Stimulated activated CD8-positive, alpha-beta memory T cell treated with anti-CD3 and anti-CD28 coated beads, Interleukin-4, amount 100 ng/mL, for 1 hour (primary cell): Measurements from ENCODE around the gene CRTAC1.

Experiments used
- DNase-seq, 2 donors: peaks; one replicate each; pipeline ENCODE4 v3.0.0-alpha.2; 2020; ENCODE audit warnings: low read depth in 2 of 2, low spot score in 1 of 2

CRTAC1 gene

DNA sequence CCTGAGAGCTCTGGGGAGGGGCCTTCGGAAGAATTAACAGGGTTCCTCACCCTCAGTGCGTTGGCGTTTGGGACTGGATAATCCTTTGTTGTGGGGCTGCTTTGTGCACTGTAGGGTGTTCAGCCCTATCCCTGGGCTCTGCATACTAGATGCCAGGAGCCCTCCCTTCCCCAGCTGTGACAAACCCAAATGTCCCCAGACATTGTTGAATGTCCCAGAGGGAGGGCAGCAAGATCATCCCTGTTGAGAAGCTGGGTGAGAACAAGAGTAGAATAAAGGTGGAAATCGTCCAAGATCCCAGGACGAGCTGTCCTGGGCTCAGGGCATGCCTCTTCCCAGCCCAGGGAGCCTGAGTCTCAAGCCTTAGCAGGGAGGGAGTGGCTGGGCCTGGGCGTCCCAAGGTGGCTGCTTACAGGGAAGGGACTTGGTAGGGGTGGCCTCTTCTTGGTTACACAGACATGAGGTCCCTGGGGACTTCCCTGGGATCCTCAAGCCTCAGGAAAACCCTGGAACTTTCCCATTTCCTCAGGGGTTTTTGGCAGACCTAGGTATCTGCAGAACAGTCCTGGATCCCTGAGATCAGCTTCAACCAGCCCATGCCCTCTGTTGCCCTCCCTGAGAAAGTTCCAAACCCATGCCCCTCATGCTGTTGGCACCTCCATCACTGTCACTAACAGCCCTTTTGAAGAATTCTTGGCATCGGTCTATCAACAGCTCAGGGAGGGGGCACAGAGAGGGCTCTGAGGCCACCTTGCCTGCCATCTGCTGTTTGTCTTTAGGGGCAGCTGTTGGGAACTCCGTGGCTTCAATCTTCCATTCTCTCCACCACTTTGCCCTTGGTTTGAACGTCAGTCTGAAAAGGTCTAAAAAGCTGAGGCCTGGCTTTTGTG is 127.0 kb downstream of the CRTAC1 start:
- no peak for DNase-seq

DNA sequence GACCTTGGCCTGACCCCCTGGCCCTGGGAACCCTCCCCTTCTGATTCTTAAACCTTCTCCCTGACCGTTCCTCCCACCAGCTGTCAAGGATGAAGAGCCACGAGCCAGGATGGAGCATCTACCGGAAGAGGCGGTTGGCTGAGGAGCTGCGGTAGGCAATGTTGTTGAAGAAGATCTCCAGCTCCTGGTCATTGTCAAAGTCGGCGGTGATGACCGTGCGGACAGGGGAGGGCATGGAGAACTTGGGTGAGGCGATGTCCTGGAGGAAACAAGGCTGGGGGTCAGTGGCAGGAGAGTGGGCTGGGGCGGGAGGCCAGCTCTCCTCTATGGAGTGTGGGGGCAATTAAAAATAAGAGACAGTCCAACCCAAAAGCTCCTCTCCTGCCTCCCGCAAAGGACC is 129.0 kb downstream of the CRTAC1 start:
- DNase-seq = no peak

DNA sequence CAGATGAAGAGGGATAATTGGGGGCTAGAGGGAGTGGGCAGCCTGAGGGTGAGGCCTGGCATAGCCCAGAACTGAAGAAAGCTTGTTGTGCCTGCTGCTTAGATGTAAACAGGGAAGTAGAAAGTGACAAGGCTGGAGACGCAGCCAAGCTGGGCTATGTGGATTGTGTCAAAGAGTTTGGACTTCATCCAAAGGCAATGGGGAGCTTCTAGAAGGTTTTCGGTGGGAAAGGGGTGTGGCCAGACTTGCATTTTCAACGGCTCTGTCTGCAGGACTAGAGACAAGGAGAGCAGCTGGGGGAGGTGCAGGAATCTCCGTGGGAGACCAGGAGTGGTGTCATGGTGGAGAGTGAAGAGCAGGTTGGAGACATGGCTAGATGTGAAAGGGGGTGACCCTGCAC is 132.0 kb downstream of the CRTAC1 start:
- no peak for DNase-seq

DNA sequence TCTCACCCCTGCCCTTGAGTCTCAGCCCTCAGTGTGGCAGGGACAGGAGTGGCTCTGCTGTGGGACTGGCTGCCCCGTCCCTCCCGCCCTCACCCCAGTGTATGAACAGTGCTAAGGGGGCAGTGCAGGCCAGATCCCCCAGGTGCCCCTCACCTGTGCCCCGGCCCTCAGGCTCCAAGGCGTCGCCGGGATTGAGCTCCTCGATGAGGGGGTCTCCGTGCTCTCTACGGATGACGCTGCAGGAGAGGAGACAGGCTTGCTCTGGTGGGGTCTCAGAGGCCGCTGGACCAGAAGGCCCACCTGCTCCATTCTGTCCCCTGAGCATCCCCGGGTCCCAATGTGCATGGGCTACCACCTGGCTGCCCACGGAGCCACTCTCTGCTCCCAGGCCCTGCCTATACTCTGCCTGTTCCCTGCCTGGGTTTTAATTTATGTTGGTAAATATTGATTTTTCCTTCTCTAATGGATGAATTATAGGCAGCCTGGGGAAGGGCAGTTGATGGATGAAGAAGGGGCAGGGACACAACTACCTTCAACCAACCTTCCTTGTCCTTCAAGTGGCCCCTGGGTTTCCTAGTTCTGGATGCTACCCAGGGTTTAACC is 133.6 kb downstream of the CRTAC1 start:
- no peak for DNase-seq

DNA sequence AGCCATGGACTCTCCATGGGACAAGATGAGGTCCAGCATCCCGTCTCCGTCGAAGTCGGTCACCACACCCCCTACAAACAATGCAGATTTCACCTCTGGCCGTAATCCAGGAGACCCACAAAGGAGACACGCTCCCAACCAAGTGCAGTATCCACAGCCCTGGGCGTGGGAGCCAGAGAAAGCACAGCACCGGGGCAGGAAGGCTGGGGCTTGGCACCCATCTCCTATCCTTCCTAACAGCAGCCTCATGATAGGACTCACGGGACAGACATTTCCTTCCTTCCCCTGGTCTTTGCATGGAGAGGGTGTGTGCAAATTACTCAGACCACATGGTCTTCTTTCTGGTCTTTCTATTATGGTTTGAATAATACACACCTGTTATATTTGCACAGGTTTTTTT is 134.5 kb downstream of the CRTAC1 start:
- DNase-seq = no peak

DNA sequence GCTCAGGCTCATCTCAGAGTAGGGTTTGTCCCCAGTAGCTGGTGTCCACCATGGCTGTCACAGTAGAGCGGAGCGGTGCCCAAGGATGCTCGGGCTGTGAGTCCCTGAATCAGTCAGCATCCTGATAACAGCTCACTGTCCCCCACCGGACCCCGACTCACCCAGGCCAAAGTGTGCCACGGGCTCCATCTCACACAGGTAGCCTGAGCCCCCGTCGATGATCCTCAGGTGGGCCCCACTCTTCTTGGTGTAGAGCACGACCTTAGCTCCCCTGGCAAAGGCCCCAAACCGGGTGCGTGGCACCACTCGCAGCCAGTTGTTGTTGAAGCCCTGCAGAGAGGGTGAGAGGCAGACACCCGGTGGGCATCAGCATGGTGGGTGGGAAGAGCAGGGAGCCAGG is 135.3 kb downstream of the CRTAC1 start:
- DNase-seq = no peak

DNA sequence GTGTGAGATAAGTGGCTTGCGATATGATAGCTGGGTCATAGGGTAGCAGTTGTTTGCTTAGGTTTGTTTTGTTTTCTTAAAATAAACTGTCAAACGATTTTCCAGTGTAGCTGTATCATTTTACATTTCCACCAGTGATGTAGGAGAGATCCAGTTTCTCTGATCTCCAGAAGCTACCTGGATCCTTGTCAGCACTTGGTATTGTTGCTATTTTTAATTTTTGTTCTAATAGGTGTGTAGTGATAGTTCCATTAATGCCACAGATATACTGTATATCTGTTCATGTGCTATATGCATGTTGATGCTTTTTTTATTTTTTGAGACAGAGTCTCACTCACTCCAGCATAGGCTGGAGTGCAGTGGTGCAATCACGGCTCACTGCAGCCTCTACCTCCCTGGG is 136.3 kb downstream of the CRTAC1 start:
- DNase-seq = no peak

DNA sequence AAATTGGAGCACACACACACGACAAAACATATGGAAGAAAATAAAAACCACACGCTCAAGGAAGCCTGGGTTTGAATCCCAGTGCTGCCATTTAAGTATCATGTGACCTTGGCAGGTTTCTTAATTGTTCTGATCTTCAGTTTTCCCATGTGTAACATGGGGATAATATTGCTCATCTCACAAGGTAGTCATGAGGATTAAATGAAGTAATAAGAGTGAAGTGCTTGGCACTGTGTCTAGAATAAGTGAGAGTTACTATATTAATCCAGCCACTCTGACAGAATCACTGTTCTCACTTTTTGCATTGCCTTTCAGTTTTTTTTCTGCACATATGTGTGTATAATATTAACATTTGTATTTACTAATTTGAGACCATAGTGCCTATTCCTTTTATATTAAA is 137.5 kb downstream of the CRTAC1 start:
- DNase-seq = no peak

DNA sequence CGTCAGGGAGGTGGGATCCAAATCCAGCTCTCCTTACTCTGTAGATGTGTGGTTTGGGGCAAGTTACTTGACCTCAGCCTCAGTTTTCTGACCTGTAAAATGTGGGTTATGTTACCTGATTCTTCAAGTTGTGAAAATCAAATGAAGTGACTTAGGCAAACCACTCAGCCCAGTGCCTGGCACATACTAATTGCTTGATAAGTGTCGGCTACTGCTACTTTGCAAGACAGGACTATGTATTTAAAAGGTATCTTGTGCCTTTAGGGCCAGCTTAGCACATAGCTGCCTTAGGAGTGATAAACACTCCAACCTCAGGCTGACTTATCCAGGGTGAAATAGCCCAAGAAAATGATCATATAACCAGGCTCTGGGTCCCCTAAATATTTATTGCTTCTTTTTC is 137.9 kb downstream of the CRTAC1 start:
- DNase-seq = no peak

DNA sequence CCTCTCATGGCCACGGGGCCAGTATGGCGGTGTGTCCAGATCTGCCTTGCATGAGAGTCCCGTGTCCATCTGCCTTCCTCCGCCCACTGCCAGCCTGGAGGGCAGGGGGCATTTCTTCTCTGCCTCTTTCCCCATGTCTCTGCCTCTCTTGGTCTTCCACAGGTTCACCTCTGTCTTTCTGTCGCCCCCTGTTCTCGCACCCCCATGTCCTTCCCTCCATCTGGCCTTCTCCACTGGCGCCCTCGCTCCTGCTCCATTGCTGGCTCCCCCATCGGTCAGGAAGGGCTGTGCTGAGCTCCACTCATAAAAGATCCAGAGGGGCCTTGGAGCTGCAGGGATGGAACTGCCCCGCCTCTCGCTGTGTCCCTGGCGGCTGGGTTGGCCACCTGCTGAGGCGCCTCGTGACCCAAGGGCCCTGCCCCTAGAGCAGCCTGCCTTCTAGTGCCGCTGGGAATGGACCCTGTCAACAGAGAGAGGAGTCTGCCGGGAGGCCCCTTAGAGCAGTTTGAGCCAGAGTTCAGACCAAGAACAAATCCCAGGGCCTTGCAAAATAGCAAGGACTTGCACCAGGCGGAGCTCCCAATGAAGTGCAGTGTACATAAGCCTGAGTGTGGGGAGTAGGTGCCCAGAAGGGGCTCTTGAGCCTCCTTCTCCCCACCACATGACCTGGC is 138.8 kb downstream of the CRTAC1 start:
- no peak for DNase-seq

DNA sequence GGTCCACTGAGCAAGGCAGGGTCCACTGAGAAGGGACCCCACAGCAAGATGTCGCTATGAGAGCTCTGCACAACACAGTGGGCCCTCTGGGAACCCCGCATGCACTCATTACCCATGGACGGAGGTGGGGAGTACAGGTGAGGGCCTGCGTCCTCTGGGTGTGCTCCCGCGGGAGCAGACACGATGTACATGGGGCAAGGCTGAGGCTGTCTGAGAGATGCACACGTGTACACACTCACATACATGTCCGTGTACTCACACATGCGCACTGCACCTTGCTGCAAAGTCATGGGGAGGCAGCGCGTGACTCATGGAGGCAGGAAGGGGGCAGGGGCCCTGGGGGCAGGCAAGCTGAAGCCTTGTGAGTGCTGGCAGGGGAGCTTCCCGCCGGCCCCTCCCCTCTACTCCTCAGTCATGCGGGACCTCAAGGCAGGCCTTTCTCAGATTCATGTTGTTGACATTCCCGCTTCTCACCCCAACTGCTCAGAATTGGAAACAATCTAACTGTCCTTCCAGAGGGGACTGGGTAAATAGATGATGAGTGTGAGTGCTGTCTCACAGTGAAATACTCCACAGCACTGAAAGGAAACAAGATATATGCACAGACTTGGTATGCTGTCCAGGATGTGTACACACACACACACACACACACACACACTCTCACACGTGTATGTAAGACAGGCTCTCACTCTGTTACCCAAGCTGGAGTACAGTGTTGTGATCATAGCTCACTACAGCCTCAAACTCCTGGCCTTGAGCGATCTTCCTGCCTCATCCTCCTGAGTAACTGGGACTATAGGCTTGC is 140.8 kb downstream of the CRTAC1 start:
- no peak for DNase-seq

DNA sequence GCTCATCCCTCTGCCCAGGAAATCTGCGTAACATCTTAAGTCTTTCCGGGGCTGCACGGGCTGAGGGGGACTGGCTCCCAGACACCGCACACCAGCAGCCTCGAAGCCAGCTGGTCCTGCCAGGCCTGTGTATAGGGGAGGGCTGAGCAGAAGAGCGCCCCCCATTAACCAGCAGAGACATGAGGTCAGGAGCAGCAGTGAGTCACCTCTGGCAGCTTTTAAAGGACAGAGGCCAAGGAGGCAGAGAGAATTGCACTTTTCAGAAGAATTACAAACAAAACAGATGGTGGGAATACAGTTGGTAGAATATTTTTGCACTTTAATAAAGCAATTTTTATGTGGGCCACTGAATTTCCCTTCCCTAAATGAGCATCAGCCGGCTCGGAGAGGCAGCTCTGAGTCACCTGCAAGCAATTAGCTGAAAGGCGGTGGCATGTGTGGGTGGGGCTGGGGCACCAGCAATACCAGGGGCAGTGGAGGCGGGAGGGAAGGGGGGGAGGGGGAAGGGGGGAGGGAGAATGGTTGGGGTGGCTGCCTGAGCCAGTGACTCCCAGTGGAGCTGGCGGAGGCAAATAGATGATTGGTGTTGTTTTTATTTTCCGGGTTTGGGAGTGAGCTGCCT is 141.7 kb downstream of the CRTAC1 start:
- no peak for DNase-seq

DNA sequence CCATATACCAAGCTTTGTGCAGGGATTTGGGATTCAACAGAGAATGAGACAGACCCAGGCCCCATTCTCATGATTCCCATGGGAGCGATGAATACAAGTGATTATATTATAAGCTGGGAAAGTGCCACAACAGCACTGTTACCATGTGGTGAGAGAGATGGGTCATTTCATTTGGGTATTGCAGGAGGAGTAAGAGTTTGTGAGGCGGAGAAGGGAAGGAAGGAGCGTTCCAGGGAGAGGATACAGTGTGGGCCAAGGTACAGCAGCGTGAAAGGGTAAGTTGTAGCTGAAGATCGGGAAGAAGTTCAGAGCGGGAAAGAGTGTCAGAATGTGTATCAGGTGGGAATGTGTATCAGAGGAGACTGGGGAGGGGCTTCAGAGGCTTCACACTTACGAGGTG is 142.3 kb downstream of the CRTAC1 start:
- no peak for DNase-seq

DNA sequence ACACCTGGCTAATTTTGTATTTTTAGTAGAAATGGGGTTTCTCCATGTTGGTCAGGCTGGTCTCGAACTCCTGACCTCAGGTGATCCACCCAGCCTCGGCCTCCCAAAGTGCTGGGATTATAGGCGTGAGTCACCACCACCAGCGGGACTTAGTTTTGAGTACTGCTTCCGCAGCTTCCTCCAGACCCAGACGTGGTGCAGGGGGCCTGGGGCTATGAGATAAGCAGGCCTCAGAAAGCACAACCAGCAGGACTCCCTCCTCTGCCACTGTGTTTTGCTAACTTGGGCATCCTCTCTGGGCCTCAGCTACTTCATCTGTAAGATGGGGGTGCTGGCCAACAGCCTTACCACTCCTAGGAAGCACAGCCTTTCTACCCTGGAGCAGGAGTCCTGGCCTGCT is 143.0 kb downstream of the CRTAC1 start:
- DNase-seq = no peak

DNA sequence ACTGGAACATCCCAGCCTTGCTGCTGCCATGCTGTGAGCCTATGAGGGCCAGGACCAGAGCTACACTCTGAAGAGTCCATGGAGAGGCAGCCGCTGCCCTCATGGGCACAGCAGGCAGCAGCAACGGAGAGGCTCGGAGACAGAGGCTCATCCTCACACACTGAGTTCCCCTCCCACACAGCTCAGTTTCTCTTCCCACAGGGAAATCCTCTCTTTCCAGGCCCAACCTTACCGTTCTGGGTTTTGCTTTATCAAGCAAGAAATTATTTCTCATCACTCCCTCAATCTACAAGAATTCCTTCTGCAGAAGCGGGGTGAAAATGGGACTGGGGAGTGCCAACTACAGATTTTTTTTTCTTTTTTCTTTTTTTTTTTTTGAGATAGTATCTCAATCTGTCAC is 144.1 kb downstream of the CRTAC1 start:
- DNase-seq = no peak

DNA sequence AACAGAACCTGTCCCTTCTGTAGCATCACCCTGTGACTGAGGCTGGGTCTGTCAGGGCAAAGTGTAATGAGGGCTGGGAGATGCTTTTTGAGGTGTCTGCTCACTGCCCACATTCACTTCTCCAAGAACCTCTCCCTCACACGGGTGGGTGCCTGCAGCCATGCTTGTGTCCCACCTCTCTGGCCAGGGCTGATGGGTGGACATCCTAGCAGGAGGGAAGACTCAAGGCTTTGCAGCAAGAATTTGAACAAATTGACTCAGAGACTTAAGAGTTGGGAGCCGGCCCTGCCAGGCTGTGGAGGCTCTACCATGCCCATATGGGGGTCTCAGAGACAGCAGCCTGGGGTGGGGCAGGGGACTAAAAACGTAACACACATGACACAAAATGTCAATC is 147.3 kb downstream of the CRTAC1 start:
- no peak for DNase-seq

DNA sequence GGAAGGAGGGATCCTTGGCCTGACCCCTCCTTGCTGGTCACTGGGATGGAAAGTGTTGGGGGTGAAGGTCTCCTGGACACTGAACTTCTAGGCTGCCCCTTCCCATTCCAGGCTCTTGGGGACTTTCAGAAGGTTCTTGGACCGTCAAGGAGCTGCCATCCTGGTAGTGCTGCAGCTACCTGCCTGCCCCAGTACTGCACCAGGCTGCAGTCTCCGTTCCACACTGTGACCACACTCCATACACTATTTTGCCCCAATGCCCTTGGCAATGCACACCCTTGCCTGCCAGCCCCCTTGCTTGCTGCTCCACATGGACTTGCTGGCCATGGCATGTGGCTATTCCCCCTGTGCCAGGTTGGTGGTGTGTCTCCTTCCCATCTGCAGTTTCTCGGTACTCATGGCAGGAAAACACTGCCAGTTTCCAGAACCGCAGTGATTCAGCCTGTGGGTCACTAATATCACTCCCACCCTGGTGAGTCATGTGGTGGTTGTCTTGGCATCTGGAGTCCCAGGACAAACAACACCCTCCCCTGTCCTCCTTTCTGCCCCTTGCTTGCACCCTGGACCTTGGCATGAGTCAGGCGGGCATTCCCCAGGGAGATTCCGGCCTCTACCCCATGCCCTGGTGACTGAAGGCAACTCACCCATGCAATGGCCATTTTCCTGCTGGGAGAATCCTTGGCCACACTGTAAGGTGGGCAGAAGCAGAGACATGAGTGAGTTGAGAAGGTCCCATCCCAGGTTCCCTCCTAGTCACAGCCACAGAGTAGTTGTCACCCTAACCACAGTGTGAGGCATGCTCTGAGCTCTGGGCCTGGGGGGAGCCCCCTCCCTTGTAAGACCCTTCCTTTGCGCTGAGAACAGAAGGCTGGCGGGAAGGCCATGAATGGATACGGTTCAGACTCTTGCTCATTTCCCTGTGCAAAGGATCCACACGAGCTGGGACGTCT is 148.0 kb downstream of the CRTAC1 start:
- no peak for DNase-seq

DNA sequence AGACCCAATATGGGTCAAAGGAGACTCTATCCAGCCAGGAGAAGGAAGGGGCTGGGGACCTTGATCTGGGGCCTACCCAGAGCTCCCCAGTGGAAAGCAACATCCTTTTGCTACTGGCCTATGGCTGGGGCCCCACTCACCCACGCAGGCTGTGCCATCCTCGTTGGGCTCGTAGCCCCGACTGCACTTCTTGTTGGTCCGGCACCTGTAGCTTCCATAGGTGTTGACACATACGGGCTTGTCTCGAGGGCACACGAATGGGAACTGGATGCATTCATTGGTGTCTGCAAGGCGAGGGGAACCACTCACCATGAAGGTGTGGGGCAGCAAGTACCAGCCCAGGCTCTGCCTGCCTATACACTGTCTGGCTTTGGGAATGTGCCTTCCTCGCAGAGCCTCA is 150.3 kb downstream of the CRTAC1 start:
- no peak for DNase-seq

DNA sequence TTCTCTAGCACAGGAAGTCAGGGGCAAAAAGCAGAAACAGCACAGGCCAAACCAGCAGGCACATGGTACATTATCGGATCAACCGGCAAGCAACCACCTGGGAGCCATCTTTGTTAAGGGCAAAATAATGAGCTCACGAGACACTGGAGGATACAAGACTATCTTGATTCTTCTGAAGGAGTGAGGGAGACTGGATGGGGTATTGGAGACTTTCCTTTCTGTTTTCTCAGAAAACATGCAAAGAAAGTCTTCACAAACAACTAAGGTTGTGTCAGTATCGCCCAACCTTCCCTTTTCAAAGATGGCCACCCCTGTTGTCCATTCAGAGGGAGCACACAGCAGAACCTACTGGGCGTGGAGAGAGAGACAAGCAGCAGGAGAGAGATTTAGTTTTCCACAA is 151.2 kb downstream of the CRTAC1 start:
- DNase-seq = no peak

DNA sequence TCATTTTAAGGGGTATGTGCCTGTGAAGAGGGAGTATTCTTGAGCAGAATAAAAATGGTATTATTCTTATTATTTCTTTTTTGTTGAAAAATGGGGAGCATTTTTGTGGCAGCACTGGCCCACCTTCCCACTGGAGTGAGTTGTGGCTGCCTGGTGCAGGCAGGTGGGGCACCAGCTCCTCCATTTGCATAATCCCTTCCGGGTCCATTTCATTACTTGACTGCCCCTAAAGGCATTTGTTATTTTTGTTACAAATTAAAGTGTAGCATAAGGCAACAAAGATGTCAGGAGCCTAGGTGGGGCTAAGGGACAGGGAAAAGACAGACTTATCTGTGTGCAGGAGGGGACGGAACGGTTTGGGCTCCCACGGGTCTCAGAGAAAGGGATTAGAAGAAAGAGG is 154.0 kb downstream of the CRTAC1 start:
- no peak for DNase-seq
